ENCODE measurements around the gene ATP10A.

ATP10A gene

DNA sequence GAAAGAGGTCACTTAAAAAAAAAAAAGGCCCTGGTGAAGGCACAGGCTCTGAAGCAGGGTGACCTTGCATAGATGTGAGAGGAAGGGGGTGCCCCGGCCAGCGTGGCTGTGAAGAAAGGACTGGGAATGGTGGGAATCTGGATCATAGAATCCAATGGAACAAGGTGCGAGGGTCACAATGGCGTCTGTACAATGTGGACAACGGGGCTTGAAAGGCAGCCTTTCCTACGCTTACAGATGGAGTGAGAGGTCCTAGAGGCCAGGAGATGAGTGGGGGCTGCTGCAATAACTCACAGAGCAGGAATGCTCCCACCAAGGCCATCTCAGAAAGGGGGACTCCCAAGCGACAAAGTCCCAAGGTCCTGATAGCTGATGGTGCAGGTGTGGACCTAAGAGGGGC lies 162.2 kb downstream of the ATP10A start:
- no peak for DNase-seq (ENCODE audit: low read depth)

DNA sequence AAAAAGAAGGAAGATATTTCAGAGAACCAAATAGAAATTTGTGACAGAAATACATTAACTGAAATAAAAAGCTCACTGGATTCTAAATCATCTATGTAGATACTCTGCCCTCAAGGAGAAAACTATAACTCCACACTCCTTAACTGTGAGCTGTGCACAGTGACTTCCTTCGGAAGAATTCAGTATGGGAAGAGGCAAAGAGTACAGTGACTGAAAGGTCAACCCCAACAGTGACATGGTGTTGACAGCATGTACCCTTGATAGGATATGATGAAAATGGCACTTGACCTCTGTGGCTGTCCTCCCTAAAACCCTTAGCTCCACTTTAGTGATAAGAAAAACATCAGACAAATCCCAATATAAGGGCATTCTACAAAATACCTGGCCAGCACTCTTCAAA lies 165.5 kb downstream of the ATP10A start:
- no peak for DNase-seq (ENCODE audit: low read depth)

DNA sequence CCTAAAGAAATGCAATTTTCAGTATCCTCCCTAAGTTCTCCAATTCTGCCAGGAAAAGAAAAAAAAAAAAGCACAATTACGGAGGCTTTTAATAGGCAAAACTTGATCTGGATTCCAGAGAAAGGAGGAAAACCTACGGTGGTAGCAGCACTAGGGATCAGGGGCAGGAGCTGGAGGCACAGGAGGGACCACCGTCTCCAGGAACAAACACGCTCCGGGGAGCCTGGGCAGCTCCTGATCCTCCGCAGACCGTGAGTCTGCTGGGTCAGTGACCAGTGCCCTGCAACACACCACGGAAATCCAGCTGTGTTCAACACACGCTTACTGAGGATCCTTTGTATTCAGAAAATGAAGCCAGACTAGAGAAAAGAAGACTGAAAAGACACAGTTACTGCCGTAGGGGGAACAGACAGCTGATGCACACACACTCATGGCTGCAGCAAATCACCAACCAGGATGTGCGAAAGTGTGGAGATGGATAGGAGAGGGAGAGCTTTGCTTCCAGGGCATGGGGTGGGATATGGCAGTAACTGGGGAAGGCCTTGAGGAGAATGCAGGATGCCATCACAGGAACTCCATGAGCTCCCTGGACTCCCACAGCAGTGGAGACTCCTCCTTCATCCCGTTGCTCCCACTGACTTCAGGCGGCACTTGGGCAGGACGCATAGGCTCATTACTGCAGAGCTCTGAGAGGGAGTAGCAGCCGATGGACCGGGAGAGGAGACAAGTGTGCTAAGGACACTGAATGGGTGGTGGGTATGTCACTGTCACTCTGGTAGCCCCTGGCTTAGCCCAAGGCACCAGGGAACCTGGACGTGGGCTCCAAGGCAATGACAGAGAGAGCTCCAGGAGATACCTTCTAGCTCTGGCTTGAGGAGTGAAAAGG lies 167.0 kb downstream of the ATP10A start:
- DNase-seq (ENCODE audit: low read depth): no peak

DNA sequence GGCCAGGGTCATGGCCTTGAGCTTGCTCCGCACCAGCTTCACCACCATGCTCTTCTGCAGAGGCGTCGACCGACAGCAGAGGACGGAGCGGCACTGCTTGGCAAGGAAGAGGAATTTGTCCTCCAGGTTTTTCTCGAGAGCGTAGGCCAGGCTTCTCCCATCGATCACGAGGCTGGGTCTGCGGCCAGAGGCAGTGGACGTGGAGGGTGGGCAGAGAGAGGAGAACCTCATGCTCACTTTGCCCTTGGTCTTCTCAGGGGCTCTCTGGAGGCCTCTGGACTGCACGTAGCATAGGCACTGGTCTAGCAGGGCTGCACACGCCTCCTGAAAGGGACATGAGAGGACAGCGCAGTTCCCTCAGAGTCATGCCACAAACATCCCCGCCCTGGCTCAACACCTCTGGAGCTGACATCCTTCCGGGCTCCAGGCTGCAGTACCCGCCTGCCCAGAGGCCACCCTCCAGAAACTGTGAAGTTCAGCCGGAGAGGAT lies 168.3 kb downstream of the ATP10A start:
- no peak for DNase-seq (ENCODE audit: low read depth)

DNA sequence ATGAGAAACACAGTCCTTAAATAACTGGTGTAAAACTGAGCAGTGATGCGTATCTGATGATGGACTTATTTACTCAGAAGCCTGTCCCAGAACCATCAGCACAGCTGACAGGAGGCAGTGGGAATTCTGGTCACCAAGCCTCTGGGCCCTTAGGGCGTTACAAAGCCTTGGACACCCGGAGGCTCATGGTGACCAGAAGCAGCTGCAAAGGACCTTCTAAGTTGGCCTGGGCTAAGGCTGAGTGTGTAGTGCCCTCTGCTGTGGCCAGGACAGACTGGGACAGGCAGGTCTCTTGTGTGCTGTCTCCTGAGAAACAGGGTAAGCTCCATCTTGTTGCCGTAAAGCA lies 168.9 kb downstream of the ATP10A start:
- no peak for DNase-seq (ENCODE audit: low read depth)

DNA sequence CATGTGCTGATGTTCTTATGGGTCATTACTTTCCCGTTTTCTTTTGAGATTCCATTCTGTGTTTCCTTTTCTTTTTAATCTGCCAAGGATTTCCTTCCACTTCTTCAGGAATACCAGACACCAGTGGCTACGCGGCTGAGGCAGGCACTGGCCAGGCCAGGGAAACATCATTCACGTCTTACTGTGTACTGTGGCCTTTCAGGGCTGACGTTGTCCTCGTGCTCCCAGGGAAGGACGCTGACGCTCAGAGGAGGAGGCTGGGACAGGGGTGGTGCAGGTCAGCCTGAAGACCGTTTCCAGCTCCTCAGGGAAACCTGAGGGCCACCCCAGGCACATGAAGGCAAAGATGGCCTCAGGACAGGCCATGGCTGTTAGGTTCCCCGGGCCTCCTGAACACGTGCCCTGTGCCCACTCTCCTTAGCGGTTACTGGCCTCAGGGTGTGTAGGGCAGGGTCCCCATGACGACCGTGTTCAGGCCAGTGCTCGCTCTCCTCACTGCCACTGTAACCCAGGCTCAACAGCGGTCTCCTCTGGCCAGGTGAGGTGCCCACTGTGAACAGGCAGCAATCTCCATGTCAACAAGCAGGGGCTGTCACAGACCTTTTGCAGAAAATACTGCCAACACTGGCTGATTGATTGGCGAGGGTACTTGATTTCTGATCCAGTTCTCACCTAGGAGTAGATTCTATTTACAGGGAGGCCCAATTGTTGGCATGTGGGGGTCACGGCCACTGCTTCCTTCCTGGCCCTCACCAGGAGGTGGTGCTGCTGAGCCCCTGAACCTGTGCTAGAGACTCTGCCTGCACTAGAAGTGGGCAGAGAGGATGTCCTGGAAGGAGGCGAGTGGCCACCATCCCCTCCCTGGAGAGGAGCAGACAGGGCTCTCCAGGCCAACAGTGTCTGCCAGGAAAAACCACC lies 169.5 kb downstream of the ATP10A start:
- DNase-seq (ENCODE audit: low read depth): no peak

DNA sequence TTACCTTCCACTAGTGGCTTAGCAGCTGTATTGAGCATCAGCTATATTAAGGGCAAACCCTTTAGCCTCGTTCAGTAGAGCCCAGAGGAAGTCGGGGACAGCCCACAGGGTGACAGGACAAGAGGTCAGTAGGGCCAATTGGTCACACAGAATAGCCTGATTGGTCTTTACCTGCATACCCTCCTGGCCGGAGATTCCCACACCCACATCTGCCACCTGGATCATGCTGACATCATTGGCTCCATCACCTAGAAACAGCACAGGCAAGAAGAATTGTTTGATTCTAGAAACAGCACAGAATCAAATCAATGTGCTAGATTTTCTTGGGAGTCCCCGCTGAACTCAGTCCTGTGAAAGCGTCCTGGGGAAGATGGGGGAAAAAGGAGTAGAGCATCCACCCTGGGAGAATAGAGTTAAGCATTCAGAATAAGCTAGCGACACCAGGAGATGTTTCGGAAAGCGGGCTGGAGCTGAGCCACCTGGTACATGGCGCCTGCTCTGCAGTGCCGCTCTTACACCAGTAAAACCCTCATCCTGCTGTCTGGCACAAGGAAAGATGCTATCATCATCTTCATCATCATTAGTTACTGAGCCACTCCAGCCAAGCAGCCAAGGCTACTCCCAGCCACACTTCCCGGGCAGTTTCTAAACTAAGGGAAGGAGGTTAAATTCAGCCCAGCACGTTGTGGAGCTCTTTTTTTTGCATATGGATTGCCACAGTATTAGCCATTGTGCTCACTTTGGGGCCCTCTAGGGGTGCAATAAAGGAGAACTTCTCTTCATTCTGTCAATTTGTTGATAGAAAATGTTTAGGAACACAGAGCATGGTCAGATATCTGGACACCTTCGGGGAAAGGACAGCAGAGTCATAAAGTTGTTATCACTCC lies 171.3 kb downstream of the ATP10A start:
- no peak for DNase-seq (ENCODE audit: low read depth)

DNA sequence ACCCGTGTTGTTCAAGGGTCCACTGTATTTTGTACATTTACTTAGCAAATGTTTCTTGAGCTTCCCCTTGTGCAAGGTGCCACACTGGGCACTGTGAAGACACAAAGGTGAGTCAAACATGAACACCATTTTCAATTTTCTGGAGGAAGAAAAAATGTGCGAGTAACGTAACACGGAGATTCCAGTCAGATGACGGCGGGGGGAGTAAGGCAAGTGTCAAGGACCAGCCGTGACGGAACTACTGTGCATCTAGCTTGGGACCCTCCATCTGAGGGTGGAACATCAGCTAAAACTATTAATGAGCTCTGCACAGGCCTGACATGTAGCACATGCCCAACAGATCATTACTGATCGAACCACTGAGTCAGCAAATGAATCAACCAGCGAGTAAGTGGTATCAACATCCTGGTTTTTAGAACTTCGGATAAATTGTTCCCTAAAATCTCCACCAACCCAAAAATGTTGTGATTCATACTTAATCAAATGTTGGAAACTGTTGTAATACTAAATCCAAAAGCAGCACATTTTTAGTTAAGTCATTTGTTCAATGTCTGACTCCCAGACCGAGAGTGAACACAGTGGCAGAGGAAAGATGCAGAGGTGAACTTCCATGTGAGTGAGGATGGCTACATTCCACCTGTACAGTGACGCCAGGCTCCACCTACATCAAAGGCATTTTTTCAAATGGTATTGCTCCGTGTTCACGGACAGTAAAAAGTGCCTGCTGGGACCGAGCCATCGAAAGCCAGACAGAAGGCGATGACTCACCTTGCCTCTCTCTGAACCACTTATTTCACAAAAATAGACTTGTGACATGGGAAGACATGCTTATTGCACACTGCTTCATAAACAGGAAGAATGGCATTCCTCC lies 172.2 kb downstream of the ATP10A start:
- peak; percentile 63 for DNase-seq (ENCODE audit: low read depth)

DNA sequence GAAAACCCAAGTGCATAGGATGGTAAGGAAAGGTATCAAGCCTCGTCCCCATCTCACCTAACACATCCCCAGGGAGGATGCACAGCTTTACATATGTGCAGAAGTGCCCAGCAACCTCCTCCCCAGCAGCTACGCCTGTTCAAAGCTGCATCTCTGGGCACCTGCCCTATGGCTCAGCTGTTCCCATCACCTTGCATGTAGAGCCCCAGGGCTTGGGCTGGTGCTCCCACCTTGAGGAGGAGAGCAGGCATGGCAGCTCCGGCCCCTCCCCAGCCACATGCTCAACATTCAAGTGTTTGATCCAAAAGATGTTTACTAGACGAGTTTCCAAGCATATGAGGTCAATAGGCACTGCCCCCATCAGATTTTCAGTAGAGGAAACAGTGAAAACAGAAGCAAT lies 173.5 kb downstream of the ATP10A start:
- DNase-seq (ENCODE audit: low read depth): no peak

DNA sequence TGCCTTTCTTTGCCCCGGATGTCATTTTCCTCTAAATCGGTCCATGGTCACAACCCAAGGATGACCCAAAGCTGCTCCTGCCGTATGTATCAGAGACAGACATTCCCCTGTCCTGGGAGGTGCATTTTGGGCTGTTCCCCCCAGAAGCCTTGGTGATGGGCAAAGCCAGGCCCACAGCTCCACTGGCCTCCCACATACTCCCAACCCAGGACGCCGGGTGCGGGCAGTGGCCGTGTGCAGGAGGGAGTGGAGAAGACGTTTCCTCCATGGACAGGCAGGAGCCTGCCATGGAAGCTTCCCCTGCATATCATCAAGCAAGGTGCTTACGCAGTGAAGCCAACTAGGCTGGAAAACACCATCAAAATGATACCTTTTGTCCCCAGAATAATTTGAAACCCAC lies 175.0 kb downstream of the ATP10A start:
- no peak for DNase-seq (ENCODE audit: low read depth)

DNA sequence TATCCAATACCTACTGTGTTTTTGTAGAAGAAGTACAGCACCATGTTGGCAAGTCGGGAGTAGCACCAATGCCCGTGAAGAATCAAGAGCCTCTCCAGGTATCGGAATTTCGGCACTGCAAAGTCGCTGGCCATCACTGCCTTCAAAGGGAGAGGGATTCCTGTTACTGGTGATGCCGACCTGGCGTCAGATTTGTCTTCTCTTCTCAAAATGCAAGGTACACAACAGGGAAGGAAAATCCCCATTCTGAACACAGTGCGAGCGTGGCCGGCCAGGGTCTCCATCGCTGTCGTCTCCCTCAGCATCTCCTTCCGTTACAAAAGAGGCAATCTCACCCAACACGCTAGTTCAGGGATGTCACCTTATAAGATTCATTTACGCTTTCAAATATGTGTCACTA lies 175.4 kb downstream of the ATP10A start:
- no peak for DNase-seq (ENCODE audit: low read depth)

DNA sequence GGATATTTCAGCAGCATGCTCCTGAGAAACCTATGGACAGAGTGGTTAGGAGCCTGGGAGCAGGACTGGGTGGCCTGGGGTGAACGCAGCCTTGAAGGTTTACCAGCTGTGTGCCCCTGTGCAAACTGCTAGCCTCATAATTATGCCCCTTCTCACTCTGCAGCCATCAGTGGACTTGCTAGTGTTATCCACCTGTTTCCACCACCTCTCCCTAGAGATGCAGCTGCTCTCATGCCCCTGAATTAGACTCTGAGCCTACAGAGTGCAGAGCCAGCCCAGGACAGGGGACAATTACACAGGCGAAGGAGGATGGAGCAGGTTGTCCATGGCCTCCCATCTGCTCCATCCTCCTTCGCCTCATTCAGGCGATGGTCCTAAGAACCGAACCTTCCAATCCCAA lies 175.9 kb downstream of the ATP10A start:
- no peak for DNase-seq (ENCODE audit: low read depth)

DNA sequence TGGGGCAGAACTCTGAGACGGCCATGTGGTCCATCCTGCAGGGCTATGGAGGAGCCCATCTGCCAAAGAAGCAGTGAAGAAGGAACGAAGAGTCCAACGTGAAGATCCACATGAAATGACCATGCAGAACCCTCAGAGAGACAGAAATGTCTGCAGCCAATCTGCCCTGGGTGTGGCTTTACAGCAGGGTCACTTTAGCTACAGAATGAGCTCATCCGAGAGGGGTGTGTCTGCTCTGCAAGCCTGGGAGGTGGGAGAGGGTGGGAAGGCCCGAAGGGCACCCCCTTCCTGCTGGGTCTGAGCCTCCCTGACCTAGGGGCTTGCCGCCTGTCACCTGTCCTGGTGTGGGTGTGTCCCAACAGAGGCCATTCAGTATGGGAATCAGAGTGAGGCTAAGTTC lies 176.3 kb downstream of the ATP10A start:
- no peak for DNase-seq (ENCODE audit: low read depth)

DNA sequence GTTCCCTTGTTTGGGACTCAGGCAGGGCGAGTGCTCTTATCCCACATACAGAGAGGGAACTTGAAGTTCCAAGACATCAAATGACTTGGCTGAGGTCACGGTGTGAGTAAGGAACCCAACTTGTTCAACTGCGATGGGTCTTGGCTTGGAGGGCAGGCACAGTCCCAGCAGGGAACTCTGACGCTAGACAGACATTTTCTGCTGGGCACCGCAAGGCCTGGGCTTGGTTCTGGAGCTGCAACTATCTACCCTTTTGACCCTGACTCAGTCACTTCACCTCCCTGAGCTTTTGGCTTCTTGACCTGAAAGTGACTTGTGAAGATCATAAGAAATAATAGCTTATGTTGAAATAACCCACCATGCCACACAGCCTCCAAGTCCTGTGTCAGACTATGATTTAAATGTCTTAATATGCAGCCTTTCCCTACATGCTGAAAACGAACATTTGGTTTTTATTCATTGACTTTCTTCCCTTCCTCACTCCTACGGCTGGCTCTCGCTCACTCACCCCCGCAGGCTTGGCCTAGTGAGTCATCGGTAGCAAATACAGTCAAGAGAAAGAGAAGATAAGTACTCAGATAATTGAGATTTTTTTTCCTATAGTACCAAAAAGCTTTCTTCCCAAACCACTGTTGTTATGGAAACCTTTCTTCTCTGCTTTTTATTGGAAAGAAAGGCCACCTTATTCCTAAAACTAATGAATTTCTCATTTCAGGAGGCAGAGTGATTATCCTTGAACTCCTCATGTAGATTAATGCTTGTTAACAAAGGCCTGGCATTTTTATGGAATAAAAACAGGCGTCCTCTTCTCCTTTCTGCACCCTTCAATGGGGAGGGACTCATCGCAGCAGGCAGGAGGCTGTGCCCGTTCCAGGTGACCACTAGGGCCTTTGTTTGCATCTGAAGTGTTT lies 178.4 kb downstream of the ATP10A start:
- DNase-seq (ENCODE audit: low read depth): peak; percentile 67

DNA sequence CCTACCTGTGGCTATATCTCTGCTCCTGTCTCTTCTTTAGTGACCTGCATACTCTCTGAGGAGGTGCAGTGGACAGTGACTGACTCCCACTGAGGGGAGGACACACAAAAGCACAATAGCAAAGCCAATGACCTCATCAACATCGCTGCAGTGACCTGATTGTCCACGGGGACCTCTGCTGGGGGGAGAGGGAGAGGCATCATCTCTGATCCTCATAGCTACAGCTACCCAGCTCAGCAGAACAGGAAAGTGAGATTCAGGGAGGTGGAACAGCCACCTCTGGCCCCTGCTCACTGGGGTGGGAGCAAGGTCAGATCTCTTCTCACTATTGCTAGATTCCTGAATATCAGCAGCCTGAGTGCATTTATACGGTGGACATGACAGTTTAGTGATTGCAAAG lies 179.2 kb downstream of the ATP10A start:
- DNase-seq (ENCODE audit: low read depth): no peak

DNA sequence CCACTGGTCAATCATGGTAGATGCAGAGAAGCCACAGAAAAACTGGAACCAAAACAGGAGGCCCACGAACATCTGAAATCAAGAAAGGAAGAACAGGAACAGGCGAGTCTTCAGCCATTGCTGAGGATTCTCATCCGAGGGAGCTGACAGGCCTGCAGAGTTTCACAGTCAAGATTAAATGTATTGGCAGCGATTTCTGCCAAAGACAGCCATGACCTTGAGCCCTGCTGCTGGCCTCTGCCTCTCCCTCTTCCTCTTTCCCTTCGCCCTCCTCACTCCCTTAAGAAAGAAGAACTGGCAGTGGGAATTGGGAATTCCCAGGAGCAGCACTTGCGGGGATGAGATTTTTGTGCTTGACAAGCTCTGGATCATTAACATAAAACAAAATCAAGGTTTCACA lies 179.7 kb downstream of the ATP10A start:
- DNase-seq (ENCODE audit: low read depth): no peak

DNA sequence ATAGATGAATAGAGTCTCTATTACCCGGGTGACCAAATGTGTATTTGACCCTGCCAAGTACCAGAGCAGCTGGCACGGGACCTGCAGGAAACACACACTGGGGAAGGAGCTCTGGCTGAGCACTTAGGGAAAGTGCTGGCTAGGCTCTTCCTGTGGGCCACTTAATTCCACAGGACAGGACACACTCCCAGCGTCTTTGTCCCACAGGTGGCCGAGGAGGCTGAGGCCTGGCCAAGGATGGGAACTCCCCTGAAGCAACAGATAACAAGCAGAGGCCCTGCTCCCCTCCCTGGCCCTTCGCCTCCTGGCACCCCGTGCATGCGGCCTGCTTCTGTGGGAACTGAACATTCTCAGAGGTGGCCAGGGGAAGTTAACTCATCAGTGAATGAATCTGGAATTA lies 180.8 kb downstream of the ATP10A start:
- DNase-seq (ENCODE audit: low read depth): no peak

DNA sequence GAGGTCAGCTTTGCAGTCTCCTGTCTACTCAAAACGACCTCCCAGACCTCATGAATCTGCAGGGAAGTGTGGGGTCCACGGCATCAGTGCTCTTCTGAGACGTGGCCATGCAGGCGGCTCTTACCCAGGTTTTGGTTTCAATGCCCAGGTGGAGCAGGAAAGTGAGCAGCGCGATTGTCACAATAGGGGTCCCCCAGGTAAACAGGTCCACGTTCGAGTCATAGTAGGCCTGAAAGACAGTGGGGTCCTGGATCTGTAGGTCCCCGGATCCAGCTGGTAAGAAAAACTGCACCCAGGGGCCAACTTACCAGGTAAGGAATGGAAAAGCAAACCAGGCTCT lies 182.5 kb downstream of the ATP10A start:
- DNase-seq (ENCODE audit: low read depth): no peak

DNA sequence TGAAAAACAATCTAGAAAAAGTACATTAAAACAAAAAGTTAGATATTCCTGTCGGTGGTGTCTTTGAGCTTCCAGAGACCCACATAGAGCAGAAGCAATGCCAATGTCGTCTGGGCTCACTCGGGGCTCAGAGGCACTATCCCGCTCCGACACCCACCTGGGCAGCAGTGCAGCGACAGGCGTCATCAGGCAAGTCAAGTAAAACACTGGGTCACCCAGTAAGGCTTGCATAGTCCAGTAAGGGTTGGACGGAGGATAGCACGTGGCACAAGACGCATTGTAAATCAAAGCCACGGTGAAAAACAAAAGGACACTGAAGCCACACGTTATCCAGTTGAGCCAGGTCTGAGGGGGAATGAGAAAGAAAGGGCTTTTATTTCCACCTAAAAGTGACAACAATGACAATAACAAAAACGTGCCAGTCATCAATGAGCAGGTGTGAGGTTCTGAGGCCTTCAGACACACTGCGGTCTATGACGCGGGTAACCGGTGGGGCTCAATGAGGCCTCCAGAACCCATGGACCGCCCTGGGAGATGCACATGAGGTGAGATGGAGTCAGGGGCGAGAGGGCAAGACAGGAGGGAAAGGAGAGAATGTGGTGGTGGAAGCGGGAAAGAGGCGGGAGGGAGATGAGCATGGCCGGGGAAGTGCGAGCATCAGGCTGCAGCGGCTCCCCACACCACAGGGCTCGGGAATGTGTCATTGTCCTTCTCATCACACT lies 183.0 kb downstream of the ATP10A start:
- no peak for DNase-seq (ENCODE audit: low read depth)
